Measurements from ENCODE around the gene GSDMA. TPM values are rescaled to one million over a fixed set of nuclear protein-coding genes. Genes with fewer than 3 reads are reported as not detected.
"Not testable (repeated sequence)": the region's sequence is repeated elsewhere in the genome, so short reads cannot be mapped to it uniquely, and the experiment has no call there.

The GSDMA gene
- total and polyA plus RNA-seq, 8 donors, result 0.09 to 0.73 TPM; not detected in 6

DNA sequence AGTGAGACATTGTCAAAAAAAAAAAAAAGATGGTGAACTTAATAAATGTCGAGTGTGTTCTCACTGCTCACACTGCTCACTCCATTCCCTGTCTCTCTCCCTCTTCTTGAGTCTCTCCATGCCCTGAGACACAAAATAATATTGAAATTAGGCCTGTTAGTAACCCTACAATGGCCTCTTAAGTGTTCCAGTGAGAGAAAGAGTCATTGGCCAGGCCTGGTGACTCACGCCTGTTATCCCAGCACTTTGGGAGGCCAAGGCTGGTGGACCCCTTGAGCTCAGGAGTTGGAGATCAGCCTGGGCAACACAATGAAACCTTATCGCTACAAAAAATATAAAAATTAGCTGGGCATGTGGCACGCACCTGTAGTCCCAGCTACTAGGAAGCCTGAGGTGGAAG, 36.3 kb downstream of the GSDMA start:
- ATAC-seq (no peak), DNase-seq (no peak), FAIRE-seq (no peak)
- TF ChIP-seq, protein P1, sequence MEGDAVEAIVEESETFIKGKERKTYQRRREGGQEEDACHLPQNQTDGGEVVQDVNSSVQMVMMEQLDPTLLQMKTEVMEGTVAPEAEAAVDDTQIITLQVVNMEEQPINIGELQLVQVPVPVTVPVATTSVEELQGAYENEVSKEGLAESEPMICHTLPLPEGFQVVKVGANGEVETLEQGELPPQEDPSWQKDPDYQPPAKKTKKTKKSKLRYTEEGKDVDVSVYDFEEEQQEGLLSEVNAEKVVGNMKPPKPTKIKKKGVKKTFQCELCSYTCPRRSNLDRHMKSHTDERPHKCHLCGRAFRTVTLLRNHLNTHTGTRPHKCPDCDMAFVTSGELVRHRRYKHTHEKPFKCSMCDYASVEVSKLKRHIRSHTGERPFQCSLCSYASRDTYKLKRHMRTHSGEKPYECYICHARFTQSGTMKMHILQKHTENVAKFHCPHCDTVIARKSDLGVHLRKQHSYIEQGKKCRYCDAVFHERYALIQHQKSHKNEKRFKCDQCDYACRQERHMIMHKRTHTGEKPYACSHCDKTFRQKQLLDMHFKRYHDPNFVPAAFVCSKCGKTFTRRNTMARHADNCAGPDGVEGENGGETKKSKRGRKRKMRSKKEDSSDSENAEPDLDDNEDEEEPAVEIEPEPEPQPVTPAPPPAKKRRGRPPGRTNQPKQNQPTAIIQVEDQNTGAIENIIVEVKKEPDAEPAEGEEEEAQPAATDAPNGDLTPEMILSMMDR (IDR thresholded peaks at IDR 0.05), result no peak
- 77 to 84% methylated on average over 4 of the region's 4 CpGs for WGBS, 2 donors
- H3K27me3 ChIP-seq, result no peaks in the 10 kb centered on the region
- no peak overlapping the region for H3K27ac ChIP-seq
- H3K4me3 ChIP-seq, result no peak overlapping the region
- intact Hi-C loops (cut with DNase I), result loop anchor here in 1 of 3 donors (10.0 kb wide), 1 partner anchor 166 kb away; no protein-coding TSS in a partner anchor
- no peaks in the 10 kb centered on the region for H3K9me3 ChIP-seq
- no peaks in the 10 kb centered on the region for H3K4me1 ChIP-seq
- H3K36me3 ChIP-seq, result peaks cover 0 to 33% (median 22%) of the 10 kb centered on the region in 3 donors

DNA sequence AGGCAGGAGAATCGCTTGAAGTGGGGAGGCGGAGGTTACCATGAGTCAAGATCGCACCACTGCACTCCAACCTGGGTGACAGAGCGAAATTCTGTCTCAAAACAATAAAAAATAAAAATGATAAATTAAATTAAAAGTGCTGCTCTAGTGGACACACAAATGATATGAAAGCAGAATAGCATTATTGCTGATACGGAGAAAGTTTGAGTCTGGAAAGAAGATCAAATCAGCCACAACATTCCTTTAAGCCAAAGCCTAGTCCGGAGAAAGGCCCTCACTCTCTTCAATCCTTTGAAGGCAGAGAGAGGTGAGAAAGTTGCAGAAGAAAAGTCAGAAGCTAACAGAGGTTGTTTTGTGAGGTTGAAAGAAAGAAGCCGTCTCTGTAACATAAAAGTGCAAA, 37.4 kb downstream of the GSDMA start:
- 87% methylated on average over 7 of the region's 7 CpGs for WGBS, 2 donors
- intact Hi-C loops (cut with DNase I), result no loop called here
- no peak for ATAC-seq
- H3K27me3 ChIP-seq, result no peaks in the 10 kb centered on the region
- peaks cover 0 to 22% (median 13%) of the 10 kb centered on the region in 3 donors for H3K36me3 ChIP-seq
- H3K4me1 ChIP-seq, result no peaks in the 10 kb centered on the region
- H3K4me3 ChIP-seq, result no peak overlapping the region
- H3K9me3 ChIP-seq, result no peaks in the 10 kb centered on the region
- no peak overlapping the region for H3K27ac ChIP-seq
- no peak for FAIRE-seq
- TF ChIP-seq, protein P1 (IDR thresholded peaks at IDR 0.05), result no peak
- DNase-seq, result no peak

DNA sequence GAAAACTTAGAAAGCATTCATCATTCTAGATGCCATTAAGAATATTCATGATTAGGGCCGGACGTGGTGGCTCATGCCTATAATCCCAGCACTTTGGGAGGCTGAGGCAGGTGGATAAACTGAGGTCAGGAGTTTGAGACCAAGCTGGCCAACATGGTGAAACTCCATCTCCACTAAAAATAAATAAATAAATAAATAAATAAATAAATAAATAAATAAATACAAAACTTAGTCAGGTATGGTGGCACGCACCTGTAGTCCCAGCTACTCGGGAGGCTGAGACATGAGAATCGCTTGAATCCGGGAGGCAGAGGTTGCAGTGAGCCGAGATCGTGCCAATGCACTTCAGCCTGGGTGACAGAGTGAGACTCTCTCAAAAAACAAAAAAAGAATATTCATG, 38.5 kb downstream of the GSDMA start:
- H3K27me3 ChIP-seq; H3K27ac ChIP-seq; H3K9me3 ChIP-seq; ATAC-seq; H3K4me1 ChIP-seq; intact Hi-C loops (cut with DNase I); H3K4me3 ChIP-seq; FAIRE-seq; DNase-seq: not testable (repeated sequence)
- WGBS, 2 donors, result 78 to 94% methylated on average over 8 of the region's 8 CpGs
- H3K36me3 ChIP-seq, result peaks cover 0 to 10% (median 4%) of the 10 kb centered on the region in 3 donors

DNA sequence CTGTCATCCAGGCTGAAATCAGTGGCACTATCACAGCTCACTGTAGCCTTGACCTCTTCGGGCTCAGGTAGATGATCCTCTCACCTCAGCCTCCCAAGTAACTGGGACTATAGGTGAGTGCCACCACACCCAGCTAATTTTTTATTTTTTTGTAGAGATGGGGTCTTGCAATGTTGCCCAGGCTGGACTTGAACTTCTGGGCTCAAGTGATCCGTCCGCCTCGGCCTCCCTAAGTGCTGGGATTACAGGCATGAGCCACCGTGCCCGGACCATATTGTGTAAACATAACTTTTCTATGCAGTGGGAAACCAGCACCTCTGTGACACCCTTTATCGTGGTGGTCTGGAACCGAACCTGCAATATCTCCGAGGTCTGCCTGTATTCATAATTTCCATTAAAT, 41.3 kb downstream of the GSDMA start:
- intact Hi-C loops (cut with DNase I), result no loop called here
- Histone ChIP-seq H3K27ac (no peak overlapping the region), H3K4me1 (no peaks in the 10 kb centered on the region), H3K27me3 (no peaks in the 10 kb centered on the region), H3K4me3 (no peak overlapping the region), H3K36me3 (no peaks in the 10 kb centered on the region), H3K9me3 (no peaks in the 10 kb centered on the region)
- DNase-seq (no peak), FAIRE-seq (no peak), ATAC-seq (no peak)
- 68 to 80% methylated on average over 9 of the region's 9 CpGs for WGBS, 2 donors
- TF ChIP-seq, protein P1 (IDR thresholded peaks at IDR 0.05), result no peak

DNA sequence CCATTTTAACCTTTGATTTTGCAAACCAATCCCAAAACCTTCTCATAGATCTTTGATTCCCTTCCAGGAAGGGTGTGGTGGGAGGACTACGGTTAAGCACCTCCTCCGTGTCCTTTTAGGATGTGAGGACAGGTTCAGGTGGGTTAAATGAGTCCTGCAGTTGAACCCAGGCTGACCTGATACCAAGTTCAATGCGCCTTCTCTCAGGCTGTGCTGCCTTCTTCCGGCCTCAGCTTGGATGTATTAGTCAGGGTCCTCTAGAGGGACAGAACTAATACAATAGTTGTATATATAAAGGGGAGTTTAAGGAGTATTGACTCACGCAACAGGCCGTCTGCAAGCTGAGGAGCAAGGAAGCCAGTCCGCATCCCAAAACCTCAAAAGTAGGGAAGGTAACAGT, 41.9 kb downstream of the GSDMA start:
- DNase-seq (peak in 1 of 6 donors; percentile 5), ATAC-seq (no peak), FAIRE-seq (no peak)
- H3K27me3 ChIP-seq, result no peaks in the 10 kb centered on the region
- H3K4me1 ChIP-seq, result no peaks in the 10 kb centered on the region
- no peak overlapping the region for H3K4me3 ChIP-seq
- TF ChIP-seq, protein P1 (IDR thresholded peaks at IDR 0.05), result no peak
- H3K27ac ChIP-seq, result no peak overlapping the region
- H3K36me3 ChIP-seq, result no peaks in the 10 kb centered on the region
- 86 to 92% methylated on average over 7 of the region's 7 CpGs for WGBS, 2 donors
- no peaks in the 10 kb centered on the region for H3K9me3 ChIP-seq
- intact Hi-C loops (cut with DNase I), result no loop called here

Data from pancreas (tissue), 10 donors.